Ramos (cell line): ENCODE data around the gene TRPV2.
"Not testable (repeated sequence)": the region's sequence is repeated elsewhere in the genome, so short reads cannot be mapped to it uniquely, and the experiment has no call there.

Source experiments
- in situ Hi-C: fragments of 300-500 bp; cut with MboI; formaldehyde crosslinking; loops from one replicate; pipeline ENCODE4 v1.14.3; 2022; ENCODE audit warnings: low sequenced_read_pairs; ENCODE audit not compliant: unreplicated experiment

TRPV2 gene

GRCh38 chr17:16415031-16415924, at the start of gene TRPV2:
Gene TRPV2, plus strand, starts transcription at chr17:16415571. Its CDS starts 2,098 bp downstream, at chr17:16417669.
- in situ Hi-C loops = no loop called here

- in situ Hi-C loops = no loop called here
Observed at GRCh38 chr17:16371742-16372141, 43.6 kb upstream of the TRPV2 start.

- in situ Hi-C loops = no loop called here
Observed at GRCh38 chr17:16374146-16374938, 41.0 kb upstream of the TRPV2 start.

GRCh38 chr17:16377941-16378341, 37.4 kb upstream of the TRPV2 start:
- in situ Hi-C loops = no loop called here

GRCh38 chr17:16378636-16379282, 36.6 kb upstream of the TRPV2 start:
- in situ Hi-C loops = no loop called here

GRCh38 chr17:16379654-16380053, 35.7 kb upstream of the TRPV2 start:
- in situ Hi-C loops = no loop called here

GRCh38 chr17:16380640-16381495, 34.5 kb upstream of the TRPV2 start, which contains the start of gene UBB:
Gene UBB, plus strand, starts transcription at chr17:16381091. Its CDS starts 817 bp downstream, at chr17:16381908.
- in situ Hi-C loops = no loop called here

GRCh38 chr17:16381496-16381820, 33.9 kb upstream of the TRPV2 start:
- in situ Hi-C loops = no loop called here

- in situ Hi-C loops = no loop called here
Observed at GRCh38 chr17:16383216-16383615, 32.2 kb upstream of the TRPV2 start.

GRCh38 chr17:16383772-16384287, 31.5 kb upstream of the TRPV2 start:
- in situ Hi-C loops = no loop called here

GRCh38 chr17:16384557-16384956, 30.8 kb upstream of the TRPV2 start:
- in situ Hi-C loops = no loop called here

GRCh38 chr17:16386126-16386507, 29.3 kb upstream of the TRPV2 start:
- in situ Hi-C loops = not testable (repeated sequence)

GRCh38 chr17:16391451-16391850, 23.9 kb upstream of the TRPV2 start:
- in situ Hi-C loops = no loop called here

GRCh38 chr17:16392491-16392890, 22.9 kb upstream of the TRPV2 start:
- in situ Hi-C loops = not testable (repeated sequence)

- in situ Hi-C loops = not testable (repeated sequence)
Observed at GRCh38 chr17:16395887-16396286, 19.5 kb upstream of the TRPV2 start.

GRCh38 chr17:16396693-16397092, 18.7 kb upstream of the TRPV2 start:
- in situ Hi-C loops = not testable (repeated sequence)

- in situ Hi-C loops = no loop called here
Observed at GRCh38 chr17:16398270-16399267, 16.8 kb upstream of the TRPV2 start.

GRCh38 chr17:16403847-16404246, 11.5 kb upstream of the TRPV2 start:
- in situ Hi-C loops = not testable (repeated sequence)
